Psoas muscle (tissue), 8 donors: ENCODE measurements around the gene ACSM5. TPM values are rescaled to one million over a fixed set of nuclear protein-coding genes. Genes with fewer than 3 reads are reported as not detected.

Source experiments
- ATAC-seq, 4 donors: fragments of 200-7000 bp; cut with Tn5 transposase; one replicate each; pipeline ENCODE4 v1.9.1; 2020; ENCODE audit warnings: moderate library complexity in 3 of 4, mild to moderate bottlenecking in 2 of 4
- DNase-seq, 2 donors: peaks; one replicate each; pipeline ENCODE4 v3.0.0-alpha.2; 2020
- H3K27ac ChIP-seq: fragments of 200-600 bp; one replicate; pipeline ENCODE4 v1.8.0; 2022
- H3K27me3 ChIP-seq, 3 donors: fragments of 200-600 bp in 1 of 3; one replicate each; pipeline versions ENCODE4 v1.6.1 to v1.8.0; 2013 to 2022; ENCODE audit warnings: low read length in 2 of 3, mild to moderate bottlenecking in 2 of 3, moderate library complexity in 1 of 3; ENCODE audit not compliant: insufficient read depth in 3 of 3
- H3K36me3 ChIP-seq, 2 donors: fragments of 200-600 bp in 1 of 2; one replicate each; pipeline versions ENCODE4 v1.6.1 to v1.8.0; 2013 to 2022; ENCODE audit warnings: low read depth in 1 of 2, mild to moderate bottlenecking in 1 of 2, moderate library complexity in 1 of 2; ENCODE audit not compliant: insufficient read depth in 1 of 2
- H3K4me1 ChIP-seq: fragments of 200-600 bp; one replicate; pipeline ENCODE4 v1.8.0; 2022
- H3K4me3 ChIP-seq: fragments of 200-600 bp; one replicate; pipeline ENCODE4 v1.8.0; 2022; ENCODE audit warnings: mild to moderate bottlenecking
- H3K9me3 ChIP-seq: fragments of 200-600 bp; one replicate; pipeline ENCODE4 v1.8.0; 2022
- WGBS, 3 donors: extraction: QIAGEN DNeasy Blood & Tissue Kit; methylation state at CpG; one replicate each; pipeline versions ENCODE4 v1.1.6 to v1.1.7; 2013; 5-methylcytosine and 5-hydroxymethylcytosine counted together
- intact Hi-C, 2 donors: fragments of 100-400 bp; cut with DNase I; formaldehyde crosslinking; loops; one replicate each; pipeline versions ENCODE4 v1.11.0 to v1.14.2; 2022
- polyA plus RNA-seq, 3 donors: library from polyadenylated mRNA; stranded (reverse); fragments of 200-250 nt; gene quantifications; one replicate each; pipeline ENCODE4 v1.2.3, GENCODE V29; 2013
- total RNA-seq, 4 donors: library from RNA; stranded (reverse); fragmentation: NEBNext Ultra II Directional in 2 of 4; extraction: Animal tissue kit (Norgen Biotek cat#: 25700) in 2 of 4; gene quantifications; one replicate each; pipeline versions ENCODE4 v1.2.1 to v1.2.4, GENCODE V29; 2021 to 2023
- TF ChIP-seq, protein P1 (sequence below): fragments of 200-600 bp; IDR thresholded peaks from one replicate; pipeline ENCODE4 v1.8.0; 2022; ENCODE audit warnings: antibody characterized with exemption
- donor health status: healthy with polysubstance abuse.
- donor health status: DM: no; HTN: no; CAD: no; lungs with moderate emphysema.
- donor health status: Bipolar disorder and iron deficiency.
- donor health status: healthy.
- donor health status: DM: yes; HTN: yes; CAD: no.
- donor health status: DM: no; HTN: no; CAD: no.
- donor health status: DM: no; HTN: no; CAD: no.
- donor health status: DM: yes; HTN: yes; CAD: no.

Gene ACSM5
- total and polyA plus RNA-seq, 7 donors: 1.2 to 7.9 (median 4.3) TPM

GRCh38 chr16:20369452-20370054 is 39.8 kb upstream of the ACSM5 start:
- H3K4me3 ChIP-seq: no peak overlapping the region
- H3K36me3 ChIP-seq: no peaks in the 10 kb centered on the region
- TF ChIP-seq, protein P1, sequence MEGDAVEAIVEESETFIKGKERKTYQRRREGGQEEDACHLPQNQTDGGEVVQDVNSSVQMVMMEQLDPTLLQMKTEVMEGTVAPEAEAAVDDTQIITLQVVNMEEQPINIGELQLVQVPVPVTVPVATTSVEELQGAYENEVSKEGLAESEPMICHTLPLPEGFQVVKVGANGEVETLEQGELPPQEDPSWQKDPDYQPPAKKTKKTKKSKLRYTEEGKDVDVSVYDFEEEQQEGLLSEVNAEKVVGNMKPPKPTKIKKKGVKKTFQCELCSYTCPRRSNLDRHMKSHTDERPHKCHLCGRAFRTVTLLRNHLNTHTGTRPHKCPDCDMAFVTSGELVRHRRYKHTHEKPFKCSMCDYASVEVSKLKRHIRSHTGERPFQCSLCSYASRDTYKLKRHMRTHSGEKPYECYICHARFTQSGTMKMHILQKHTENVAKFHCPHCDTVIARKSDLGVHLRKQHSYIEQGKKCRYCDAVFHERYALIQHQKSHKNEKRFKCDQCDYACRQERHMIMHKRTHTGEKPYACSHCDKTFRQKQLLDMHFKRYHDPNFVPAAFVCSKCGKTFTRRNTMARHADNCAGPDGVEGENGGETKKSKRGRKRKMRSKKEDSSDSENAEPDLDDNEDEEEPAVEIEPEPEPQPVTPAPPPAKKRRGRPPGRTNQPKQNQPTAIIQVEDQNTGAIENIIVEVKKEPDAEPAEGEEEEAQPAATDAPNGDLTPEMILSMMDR: no peak
- WGBS, 3 donors: 70 to 72% (median 70%) methylated on average over 9 of the region's 9 CpGs
- ATAC-seq (no peak), DNase-seq (no peak)
- no peaks in the 10 kb centered on the region for H3K4me1 ChIP-seq
- no peak overlapping the region for H3K27ac ChIP-seq
- H3K27me3 ChIP-seq: no peaks in the 10 kb centered on the region
- no peaks in the 10 kb centered on the region for H3K9me3 ChIP-seq
- intact Hi-C loops: no loop called here

DNA sequence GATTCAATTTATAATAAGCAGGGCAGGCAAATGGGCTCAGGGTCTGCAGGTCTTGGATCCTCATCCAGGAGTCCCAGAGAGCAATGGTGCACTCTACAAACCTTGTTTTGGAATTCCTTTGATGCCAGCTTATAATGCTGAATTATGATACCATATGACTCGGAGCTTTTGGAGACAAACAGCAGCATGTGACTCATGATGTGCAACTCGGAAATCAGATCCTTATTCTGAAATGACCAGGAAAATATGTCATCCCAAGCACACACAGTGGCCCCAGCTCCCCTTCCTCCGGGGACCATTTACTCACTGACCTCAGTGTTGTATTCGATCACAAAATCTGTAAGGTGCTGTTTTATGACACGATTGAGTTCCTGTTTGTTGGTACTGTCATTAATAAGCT is 36.6 kb upstream of the ACSM5 start:
- intact Hi-C loops: no loop called here
- Histone ChIP-seq H3K27me3 (no peaks in the 10 kb centered on the region), H3K4me1 (no peaks in the 10 kb centered on the region), H3K9me3 (no peaks in the 10 kb centered on the region), H3K4me3 (no peak overlapping the region), H3K36me3 (no peaks in the 10 kb centered on the region), H3K27ac (no peak overlapping the region)
- ATAC-seq (no peak), DNase-seq (no peak)
- TF ChIP-seq, protein P1: no peak
- WGBS, 3 donors: 56 to 70% (median 62%) methylated on average over 5 of the region's 5 CpGs

GRCh38 chr16:20377181-20377580 is 32.2 kb upstream of the ACSM5 start:
- no peaks in the 10 kb centered on the region for H3K9me3 ChIP-seq
- H3K36me3 ChIP-seq: no peaks in the 10 kb centered on the region

DNA sequence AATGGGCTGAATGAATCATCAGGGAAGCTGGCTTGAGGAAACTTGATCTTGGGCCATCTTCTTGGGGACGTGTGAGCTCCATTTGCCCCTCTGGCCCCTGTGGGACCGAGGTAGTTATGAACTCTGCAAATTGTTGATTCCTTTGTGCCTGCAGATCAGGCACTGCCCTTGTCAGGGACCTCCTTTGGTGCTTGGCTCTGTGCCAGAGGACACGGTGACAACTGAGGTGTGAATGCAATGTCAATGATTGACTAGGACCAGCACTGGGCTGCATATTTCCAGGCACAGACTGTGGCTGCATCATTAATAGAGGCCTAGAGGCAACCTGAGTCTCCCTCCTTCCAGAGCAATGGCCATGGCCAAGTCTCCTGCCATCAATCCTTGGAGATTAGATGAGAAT is 28.6 kb upstream of the ACSM5 start:
- 48 to 52% (median 50%) methylated on average over 3 of the region's 3 CpGs for WGBS, 3 donors
- no peaks in the 10 kb centered on the region for H3K4me1 ChIP-seq
- no peaks in the 10 kb centered on the region for H3K36me3 ChIP-seq
- H3K9me3 ChIP-seq: no peaks in the 10 kb centered on the region
- H3K4me3 ChIP-seq: no peak overlapping the region
- no peak overlapping the region for H3K27ac ChIP-seq
- intact Hi-C loops: no loop called here
- ATAC-seq: no peak
- no peak for DNase-seq
- H3K27me3 ChIP-seq: no peaks in the 10 kb centered on the region
- TF ChIP-seq, protein P1: no peak

More at GRCh38 chr16:20377181-20377580, 32.2 kb upstream of the ACSM5 start:
- TF ChIP-seq, protein P1: no peak
- no peak for DNase-seq
- no peaks in the 10 kb centered on the region for H3K27me3 ChIP-seq
- intact Hi-C loops: no loop called here
- WGBS, 3 donors: 75 to 82% (median 77%) methylated on average over 5 of the region's 5 CpGs
- H3K27ac ChIP-seq: no peak overlapping the region
- ATAC-seq: no peak
- no peak overlapping the region for H3K4me3 ChIP-seq
- no peaks in the 10 kb centered on the region for H3K4me1 ChIP-seq
